HL-60/S4 (cell line): ENCODE results near the gene KCNG2.
"Not testable (repeated sequence)": the region's sequence is repeated elsewhere in the genome, so short reads cannot be mapped to it uniquely, and the experiment has no call there.

Source experiments
- in situ Hi-C: fragments of 300-500 bp; cut with MboI; formaldehyde crosslinking; loops from 2 replicates; pipeline ENCODE4 v1.14.3; 2022; ENCODE audit warnings: low sequenced_read_pairs

KCNG2 gene

DNA sequence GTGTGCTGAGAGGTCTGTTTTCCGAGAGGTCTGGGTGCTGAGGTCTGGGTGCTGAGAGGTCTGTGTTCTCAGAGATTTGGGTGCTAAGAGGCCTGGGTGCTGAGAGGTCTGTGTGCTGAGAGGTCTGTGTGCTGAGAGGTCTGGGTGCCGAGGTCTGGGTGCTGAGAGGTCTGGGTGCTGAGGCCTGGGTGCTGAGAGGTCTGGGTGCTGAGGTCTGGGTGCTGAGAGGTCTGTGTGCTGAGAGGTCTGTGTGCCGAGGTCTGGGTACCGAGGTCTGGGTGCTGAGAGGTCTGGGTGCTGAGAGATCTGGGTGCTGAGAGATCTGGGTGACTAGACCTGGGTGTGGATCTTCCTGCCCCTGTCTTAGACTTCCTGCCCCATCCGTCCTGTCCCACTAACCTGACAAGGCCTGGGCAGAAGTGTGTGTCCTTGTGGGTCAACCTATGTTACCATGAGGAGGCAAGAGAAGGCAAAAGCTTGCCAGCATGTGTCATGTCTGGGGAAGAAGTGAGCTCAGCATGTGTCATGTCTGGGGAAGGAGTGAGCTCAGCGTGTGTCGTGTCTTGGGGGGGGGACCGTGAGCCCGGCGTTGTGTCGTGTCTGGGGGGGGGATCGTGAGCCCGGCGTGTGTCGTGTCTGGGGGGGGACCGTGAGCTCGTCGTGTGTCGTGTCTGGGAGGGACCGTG is 69.3 kb downstream of the KCNG2 start:
- in situ Hi-C loops: no loop called here

DNA sequence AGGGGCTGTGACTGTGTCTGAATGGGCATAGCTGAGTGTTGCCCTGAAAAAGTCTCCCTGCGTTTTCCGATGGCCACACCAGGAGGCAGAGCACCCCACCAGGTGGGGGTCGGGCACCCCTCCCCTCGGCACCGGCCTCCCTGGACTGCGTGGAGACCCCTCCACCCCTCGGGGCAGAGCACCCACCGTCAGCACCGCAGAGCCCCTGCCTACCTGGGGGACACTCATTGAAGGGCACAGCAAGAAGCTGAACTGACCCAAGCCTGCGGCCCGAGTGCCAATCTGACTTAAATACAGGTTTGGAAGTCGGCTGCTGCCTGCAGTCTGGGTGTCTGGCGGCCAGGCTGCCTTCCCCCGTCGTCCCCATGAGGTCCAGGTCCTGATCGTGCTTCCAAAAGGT is 69.9 kb downstream of the KCNG2 start:
- in situ Hi-C loops: no loop called here

DNA sequence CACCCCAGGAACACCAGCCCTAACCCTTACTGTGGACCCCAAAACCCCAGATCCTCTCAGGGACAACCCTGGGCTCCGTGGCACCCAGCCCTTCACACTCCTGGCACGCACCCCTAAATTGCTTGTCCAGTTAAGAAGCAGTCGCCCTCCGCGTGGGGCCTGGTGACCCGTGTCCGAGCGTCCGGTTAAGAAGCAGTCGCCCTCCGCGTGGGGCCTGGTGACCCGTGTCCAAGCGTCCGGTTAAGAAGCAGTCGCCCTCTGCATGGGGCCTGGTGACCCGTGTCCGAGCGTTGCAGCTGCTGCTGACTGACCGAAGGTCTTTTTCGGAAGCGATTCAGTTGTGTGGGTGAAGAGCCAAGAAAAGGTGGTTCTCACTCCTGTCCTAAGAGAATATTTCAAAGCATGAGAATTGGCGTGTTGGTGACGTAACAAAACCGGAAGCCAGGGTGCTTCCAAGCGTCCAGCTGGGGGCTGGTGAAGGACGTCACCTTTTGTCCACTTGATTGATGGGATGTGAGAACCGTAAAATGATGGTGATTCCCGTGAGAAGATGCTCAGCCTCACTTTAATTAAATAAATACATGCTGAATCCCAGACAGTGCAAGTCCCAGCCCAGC is 70.5 kb downstream of the KCNG2 start:
- in situ Hi-C loops: no loop called here

DNA sequence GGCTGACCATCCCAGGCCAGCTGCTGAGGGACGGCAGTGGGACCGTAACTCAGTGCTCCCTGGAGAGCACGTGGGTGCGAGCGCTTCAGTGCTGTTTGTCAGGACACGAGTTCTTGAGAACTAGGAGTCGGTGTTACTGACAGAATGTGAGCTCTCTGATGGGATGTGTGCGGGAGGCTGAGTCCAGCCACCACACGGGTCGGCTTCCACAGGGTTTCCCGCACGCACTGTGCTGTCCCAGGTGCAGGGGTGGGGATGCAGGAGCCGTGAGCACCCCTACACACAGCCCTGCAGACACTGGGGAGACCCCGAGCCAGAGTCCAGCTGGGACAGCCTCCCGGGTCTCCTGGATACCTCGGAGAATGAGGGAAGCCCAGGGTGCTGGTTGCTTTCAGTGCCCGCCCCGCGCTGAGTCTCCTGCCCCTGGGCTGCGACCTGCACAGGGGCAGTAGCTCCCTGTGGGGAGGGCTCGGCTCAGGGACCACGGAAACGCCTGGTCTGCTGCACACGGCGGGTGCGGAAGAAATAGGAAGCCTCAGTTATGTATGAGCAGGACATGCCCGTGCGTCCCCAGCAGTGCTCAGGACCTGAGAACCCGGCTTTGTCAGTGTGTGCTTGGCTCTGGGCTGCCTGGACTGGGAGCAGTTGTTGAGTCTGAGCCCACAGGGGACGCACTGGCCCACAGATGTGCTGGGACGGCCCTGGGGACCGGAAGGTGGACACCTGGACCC is 71.2 kb downstream of the KCNG2 start:
- in situ Hi-C loops: no loop called here

DNA sequence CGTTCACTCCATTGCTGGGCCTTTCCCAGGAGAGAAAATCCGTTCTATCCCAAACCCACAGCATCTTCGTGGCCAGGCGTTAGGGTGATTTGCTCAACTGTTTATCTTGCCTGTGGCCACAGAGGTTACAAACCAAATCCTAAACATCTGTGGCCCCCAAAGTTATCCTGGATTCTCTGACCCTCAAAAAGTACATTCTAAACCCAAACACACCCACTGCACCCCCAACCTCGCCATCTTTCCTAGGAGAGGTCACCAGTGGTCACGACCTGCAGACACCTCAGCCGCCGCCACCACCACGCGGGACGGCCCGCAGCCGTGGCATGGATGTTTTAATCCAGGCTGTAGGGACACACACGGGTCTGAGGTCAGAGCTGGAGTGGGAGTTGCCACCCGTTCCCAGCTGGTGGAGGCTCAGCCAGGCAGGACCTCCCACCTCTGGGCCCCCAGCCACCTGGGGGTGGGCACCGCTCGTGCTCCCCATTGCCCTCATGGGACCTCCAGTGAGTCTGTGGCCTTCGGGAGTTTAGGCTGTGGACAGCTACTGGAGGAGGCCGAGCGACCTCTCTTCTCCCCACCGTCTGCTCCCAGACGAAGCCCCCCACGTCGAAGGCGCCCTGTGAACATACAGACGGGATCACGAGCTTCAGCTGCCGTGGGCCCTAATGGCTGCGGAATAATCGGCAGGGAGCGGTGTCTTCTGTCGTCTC is 72.0 kb downstream of the KCNG2 start:
- in situ Hi-C loops: no loop called here

DNA sequence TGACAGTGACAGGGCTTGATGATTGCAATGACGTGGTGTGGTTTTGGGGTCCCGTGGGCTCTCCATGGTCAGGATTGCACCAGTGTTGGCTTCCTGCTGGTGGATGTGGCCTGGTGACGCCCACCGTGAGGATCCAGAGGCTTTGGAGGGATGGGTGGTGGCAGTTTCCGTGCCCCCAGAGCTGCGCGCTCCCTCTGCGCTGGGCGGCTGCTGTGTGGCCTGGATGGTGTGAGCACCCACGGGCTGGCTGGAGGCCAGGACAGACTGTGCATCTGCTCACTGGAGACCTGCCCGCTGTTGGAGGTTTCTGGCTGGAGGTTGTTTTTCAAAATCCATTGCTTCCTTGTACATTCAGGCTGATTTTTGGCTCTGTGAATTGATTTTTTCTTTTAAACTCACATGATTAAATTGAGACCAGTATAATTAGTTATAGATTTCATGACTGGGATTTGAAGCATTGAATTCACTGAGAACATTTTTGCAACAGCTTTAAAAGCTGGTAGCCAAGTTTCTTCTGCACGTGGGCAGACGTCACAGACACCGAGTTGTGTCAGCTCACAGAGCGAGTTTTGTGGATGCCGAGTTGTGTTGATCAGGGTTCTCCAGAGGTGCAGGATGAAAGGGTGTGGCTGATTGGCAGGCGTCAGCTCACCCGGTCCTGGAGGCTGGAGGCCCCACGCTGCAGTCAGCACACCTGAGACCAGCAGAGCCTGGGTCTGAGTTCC is 72.7 kb downstream of the KCNG2 start:
- in situ Hi-C loops: no loop called here

DNA sequence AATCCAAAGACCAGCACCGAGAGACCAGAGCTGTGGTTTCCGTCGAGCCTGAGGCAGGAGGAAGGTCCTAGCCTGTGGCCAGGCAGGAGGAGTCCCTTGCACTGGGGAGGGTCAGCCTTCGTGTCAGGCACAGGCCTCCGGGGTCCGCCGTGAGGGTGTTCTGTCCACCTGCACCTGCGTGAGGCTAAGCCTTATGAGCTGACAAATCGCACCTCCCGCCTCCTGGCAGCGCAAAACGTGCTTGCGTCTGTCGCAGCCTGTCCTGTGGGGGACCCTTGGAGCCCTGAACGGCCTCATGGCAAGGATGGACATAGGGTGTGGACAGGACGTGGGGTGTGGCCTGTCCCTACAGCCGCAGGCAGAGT is 73.3 kb downstream of the KCNG2 start:
- in situ Hi-C loops: no loop called here

DNA sequence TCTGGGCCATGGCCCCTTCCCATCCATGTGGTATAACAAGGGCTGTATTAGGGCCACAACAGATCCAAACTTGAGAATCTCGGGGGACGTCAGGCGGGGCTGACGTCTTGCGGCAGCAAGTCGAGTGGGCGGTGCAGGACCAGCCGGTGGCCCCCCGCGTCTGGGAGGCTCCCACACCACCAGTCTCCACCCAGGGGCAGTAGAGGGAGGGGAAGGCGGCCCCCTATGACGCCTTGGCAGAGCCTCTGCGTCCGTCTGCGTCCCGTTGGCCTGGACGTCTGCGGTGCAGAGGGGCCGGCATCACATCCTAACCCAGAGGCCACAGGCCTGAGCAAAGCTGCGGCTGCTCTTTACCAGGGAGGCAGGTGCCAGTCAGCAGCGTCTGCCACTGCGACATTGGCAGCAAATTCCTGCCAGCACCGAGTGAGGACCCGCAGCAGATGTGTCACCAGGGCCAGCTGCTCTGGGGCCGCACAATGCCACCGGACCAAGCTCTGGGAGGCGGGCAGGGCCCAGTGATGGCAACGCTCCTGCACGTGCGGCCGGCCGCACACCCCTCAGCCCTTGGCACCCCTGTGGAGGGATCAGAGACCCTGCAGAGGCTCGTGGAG is 73.8 kb downstream of the KCNG2 start:
- in situ Hi-C loops: no loop called here

DNA sequence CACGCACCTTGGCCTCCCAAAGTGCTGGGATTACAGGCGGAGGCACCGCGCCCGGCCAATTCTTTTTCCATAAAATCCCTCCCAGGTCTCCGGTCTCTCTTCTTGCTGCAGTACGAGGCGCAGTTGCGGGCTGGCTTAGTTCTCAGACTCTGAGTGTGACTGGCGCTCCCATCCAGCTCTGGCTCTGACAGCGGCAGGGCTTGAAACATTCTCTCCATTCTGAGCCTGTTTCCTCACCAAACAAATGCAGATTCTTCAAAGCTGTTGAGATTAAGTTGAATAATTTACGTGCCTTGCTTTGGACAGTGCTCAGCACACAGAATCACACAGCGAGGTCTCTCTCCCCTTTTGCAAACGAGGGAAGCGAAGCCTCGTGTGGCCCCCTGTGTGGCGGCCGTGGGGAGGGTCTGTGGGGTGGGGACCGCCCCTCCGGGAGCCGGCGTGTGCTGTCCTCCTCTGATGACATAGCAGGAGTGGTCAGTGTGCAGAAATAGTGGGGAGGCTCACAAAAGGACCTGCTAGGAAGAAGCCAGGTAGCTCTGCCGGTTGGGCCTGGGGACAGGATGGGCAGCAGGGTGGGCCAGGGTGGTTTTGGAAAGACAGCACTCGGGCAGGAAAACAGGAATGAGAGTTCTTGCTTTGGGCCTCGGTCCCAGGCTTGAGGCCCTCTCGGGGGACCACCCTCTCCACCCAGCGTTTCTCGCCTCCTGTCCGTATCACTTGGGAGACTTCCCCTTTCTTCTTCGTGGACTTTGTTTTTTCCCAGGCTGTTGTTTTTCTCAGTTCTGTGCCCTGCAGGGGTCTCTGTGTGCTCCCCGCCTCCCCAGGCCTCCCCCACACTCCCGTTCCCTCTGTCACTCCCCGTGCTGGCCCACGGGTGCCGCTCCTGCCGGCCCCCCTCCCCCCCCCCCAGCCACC is 75.0 kb downstream of the KCNG2 start:
- in situ Hi-C loops: no loop called here

DNA sequence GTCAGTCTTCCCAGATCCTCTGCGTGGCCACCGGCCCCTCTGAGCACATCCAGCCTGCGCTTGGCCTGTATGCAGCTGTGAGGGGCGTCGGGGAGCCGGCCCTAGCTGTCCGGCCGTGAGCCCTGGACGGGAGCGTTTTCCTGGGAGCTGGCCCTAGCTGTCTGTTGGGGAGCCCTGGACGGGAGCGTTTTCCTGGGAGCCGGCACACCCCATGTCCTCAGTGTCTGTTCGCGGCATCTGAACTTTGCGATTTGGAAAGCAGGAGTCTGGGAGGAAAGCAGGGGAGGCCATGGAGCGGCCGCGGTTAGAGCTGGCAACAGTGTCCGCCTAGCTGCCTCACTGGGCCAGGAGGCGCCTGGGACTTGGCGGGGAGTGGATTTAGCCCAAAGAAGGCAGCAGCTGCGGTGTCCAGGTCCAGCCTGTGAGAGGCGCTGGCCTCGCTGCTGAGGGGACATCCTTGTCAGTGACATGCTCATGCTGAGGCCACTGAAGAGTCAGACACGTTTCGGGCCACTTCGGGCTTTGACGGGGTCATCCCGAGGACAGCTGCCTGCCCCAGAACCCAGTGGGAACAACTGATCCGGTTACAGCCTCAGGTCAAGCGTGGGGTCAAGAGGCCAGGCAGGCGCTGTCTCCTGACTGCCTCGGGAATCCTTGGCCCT is 75.8 kb downstream of the KCNG2 start:
- in situ Hi-C loops: no loop called here

DNA sequence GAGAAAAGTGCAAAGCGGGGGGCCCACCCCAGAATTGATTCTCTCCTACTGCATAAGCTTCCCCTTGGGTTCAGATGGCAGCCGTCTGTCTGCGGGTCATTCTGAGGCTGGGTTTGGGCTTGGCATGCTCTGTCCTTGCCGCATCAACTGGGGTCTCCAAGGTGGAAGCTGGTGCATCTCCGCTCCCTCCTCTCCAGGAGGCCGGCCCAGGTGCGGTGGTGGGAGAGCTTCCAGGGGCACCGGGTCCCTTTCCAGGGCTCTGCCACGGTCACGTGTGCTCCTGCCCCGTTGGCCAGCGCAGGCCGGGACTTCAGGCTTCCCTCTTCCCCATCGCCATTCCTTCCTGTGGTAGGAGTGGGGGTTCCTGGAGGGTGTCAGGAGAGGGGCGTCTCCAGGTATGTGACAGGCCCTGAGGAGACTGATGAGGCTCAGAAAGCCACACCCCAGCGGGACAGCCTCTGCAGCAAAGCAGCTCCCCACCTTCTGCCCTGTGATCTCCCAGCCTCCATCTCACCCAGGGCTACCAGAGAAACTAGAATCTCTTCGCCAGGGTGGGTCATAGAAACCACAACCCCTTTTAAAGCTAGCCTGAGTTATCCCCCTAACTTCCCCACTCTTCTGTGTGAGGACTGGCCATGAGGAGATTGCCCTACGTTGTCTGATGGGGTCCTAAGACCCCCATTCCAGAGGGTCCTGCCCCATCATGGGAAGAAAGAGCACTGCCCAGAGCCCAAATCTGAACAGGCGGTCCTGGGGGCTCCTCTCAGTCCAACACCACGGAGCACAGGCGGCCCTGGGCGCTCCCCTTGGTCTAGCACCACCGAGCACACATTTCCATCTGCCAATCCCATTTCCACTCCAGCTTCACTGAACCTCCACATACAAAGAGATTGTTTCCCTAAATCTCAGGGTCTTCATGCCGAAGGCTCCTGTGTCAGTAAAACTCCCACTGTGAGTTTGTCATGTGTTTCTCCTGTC is 77.1 kb downstream of the KCNG2 start:
- in situ Hi-C loops: no loop called here

DNA sequence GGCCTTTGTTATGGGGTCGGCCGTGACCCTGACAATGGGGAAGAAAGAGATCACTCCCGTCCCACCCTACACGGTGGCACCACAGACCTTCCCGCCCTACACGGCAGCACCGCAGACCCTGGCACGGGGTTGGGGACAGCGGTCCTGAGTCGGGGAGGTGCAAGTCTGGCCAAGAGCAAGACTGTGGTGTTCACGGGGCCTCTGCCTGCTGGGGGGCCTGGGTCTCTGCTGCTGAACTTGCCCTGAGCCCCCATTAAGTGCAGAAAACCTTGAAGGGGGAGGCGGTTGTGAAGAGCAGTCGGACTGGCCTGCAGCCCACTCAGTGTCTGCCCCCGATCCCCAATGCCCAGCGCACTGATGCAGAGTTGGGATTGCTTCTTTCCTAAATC is 77.8 kb downstream of the KCNG2 start:
- in situ Hi-C loops: no loop called here

DNA sequence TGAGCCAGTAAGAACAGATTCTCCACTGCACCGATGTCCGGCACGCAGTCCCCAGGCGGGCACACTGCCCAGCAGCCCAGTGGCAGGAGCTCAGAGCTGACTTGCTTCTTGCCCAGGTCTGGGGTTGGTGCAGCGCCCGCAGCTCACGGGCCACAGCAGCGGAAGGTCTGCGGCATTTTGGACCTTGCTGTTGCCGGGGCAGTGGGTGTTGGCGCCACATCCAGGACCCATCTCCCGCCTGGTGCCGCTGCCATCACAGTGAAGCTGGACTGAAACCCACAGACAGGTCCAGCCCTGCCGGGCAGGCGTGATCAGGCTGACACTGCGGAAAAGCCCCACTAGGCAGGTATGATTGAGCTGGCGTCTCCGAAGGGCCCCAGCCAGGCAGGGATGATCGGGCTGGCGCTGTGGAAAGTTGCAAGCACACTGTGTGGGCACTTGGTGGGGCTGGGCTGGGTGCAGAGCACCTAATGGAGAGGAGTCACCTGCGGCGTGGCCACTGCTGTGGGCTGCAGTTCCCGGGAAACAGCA is 78.3 kb downstream of the KCNG2 start:
- in situ Hi-C loops: no loop called here

DNA sequence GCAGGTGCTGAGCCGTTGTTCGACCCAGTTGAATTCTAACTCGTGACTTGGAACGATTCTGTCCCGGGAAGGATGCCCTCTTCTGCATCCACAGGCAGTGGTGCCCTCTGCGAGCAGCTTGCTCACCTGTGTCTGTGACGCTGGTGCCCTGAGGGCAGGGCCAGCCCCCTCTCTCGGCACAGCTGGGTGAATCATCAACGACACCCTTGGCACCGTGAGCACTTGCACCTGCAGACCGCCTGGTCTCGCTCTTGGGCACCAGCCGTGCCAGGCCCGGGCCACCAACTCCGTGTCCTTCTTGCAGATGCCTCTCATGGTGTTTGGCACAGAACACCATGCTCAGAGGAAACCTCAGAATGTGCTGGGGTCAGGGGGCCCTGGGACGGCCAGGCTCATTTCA is 78.8 kb downstream of the KCNG2 start:
- in situ Hi-C loops: no loop called here

DNA sequence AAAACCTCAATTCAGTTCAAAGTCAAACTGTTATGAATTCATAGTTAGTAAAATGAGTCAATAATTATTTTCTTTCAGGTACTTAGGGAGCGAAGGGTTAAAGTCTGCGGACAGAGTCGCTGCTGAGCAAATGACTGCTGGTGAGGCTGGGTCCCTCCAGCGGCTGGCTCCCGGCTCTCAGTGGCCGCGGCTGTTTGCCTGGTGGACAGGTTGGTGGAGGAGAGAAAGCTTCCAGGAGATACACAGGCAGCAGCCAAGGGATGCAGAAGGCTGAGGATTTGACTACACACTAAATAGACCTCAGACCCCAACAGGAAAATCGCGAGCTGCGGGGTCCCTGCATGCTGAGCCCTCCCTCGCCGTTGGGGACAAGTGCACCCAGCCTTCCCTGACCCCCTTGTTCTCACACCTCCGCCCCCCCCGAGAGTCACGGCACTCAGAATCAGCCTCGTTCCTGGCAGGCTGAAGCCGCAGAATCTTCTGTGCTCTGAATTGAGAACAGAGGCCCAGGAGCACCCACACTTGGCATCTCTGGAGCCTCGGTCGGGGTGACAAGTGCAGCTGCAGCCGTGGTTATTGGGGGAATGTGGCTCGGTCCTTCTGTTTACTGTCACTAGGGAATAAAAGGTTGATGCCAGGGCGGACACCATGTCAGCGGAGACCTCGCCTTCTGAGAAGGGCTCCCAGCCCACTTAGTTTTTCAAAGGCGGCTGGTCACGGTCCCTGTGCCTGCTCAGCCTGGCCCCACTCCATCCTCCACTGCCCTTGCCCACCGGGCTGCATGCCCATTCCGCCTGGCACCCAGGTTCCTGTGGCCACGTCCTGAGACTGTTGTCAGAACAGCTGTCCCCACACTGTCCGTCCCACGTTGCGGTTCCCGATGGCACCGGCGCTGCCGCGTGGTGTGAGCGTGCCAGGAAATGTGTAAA is 79.7 kb downstream of the KCNG2 start:
- in situ Hi-C loops: no loop called here

DNA sequence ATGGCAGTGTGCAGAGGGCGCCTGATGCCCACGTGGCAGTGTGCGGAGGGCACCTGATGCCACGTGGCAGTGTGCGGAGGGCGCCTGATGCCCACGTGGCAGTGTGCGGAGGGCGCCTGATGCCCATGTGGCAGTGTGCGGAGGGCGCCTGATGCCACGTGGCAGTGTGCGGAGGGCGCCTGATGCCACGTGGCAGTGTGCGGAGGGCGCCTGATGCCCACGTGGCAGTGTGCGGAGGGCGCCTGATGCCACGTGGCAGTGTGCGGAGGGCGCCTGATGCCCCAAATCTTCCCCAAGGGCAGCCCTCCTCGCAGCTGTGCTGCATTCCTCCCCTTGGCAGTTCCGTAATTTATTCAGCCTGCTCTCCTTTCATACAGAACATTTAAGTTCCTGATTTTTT is 80.5 kb downstream of the KCNG2 start:
- in situ Hi-C loops: not testable (repeated sequence)
